Prostate gland (tissue), 2 donors: Measurements from ENCODE around the gene SRRD.

ENCODE experiments used
- POLR2A ChIP-seq: fragments of 450-650 bp; IDR thresholded peaks from one replicate; pipeline ENCODE4 v1.6.1; 2016; ENCODE audit warnings: antibody characterized with exemption, mild to moderate bottlenecking
- TF ChIP-seq, protein P1 (sequence below), 4 experiments: fragments of 200-600 bp in 2 of 4; fragments of 450-650 bp in 2 of 4; sonication (generic) in 2 of 4; IDR thresholded peaks; 1 replicate in 3 of 4; 2 replicates in 1 of 4; pipeline ENCODE4 v1.5.1; 2016 to 2019; ENCODE audit warnings: antibody characterized with exemption in 4 of 4, mild to moderate bottlenecking in 2 of 4, moderate library complexity in 2 of 4

DNA sequence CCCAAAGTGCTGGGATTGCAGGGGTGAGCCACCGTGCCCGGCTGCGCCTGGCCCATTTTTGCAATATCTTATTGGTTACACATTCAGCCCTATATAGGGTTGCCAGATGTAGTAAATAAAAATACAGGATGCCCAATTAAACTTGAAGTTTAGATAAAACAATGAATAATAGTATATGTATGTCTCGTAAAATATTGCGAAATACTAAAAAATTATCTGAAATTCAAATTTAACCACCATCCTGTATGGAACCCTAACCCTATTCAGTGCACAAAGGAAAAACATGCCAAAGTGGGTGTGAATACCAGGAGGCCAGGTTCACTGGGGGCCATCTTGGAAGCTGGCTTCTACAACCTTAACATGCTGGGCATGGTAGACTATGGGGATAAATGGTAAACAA, 33.8 kb downstream of the SRRD start:
- TF ChIP-seq POLR2A, result no peak
- TF ChIP-seq, protein P1, sequence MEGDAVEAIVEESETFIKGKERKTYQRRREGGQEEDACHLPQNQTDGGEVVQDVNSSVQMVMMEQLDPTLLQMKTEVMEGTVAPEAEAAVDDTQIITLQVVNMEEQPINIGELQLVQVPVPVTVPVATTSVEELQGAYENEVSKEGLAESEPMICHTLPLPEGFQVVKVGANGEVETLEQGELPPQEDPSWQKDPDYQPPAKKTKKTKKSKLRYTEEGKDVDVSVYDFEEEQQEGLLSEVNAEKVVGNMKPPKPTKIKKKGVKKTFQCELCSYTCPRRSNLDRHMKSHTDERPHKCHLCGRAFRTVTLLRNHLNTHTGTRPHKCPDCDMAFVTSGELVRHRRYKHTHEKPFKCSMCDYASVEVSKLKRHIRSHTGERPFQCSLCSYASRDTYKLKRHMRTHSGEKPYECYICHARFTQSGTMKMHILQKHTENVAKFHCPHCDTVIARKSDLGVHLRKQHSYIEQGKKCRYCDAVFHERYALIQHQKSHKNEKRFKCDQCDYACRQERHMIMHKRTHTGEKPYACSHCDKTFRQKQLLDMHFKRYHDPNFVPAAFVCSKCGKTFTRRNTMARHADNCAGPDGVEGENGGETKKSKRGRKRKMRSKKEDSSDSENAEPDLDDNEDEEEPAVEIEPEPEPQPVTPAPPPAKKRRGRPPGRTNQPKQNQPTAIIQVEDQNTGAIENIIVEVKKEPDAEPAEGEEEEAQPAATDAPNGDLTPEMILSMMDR (IDR thresholded peaks at IDR 0.05), result no peak
